Measurements from ENCODE around the gene AHCYL2.

AHCYL2 gene

DNA sequence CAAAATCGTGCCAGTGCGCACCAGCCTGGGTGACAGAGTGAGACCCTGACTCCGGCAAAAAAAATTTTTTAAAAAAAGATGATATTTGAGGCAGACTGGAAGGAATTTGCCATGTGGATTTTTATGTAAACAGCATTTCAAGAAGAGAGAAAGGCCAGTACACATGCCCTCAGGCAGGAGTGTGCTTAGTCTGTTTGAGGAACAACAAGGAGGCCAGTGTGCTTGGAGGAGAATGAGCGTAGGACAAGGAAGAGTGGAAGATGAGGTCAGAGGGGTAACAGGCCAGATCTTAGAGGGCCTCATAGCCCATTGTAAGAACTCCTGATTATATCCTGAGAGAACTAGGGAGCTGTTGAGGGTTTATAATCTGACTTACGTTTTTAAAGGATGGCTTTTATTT lies 192.2 kb downstream of the AHCYL2 start:
- H3K4me2 ChIP-seq (ENCODE audit: low read depth, low read length, poor library complexity, severe bottlenecking): no peak overlapping the region
- 0 out of 2 replicates have a peak, but pooled peaks cover 4% of the 10 kb centered on the region for H3K9me3 ChIP-seq (ENCODE audit: insufficient read depth, low read length)
- H3K4me3 ChIP-seq (ENCODE audit: insufficient read depth, low read length, poor library complexity, severe bottlenecking): no peak overlapping the region
- no peaks in the 10 kb centered on the region for H3K9me2 ChIP-seq (replicated peaks; ENCODE audit: insufficient read depth, low read length)
- no peak overlapping the region for H2AFZ ChIP-seq (ENCODE audit: low read depth, low read length, severe bottlenecking)
- no peaks in the 10 kb centered on the region for H3K79me2 ChIP-seq (ENCODE audit: insufficient read depth, low read length)
- no peak overlapping the region for H3K27ac ChIP-seq (ENCODE audit: low read depth, low read length)
- H4K20me1 ChIP-seq (ENCODE audit: low read depth, low read length): no peaks in the 10 kb centered on the region
- H3K9ac ChIP-seq (ENCODE audit: low read length): no peak overlapping the region
- H3K36me3 ChIP-seq (ENCODE audit: low read length): no peaks in the 10 kb centered on the region
- no peak for TF ChIP-seq EZH2phosphoT487 (conservative IDR thresholded peaks at IDR 0.05; ENCODE audit: low read length)
- TF ChIP-seq, protein P1, sequence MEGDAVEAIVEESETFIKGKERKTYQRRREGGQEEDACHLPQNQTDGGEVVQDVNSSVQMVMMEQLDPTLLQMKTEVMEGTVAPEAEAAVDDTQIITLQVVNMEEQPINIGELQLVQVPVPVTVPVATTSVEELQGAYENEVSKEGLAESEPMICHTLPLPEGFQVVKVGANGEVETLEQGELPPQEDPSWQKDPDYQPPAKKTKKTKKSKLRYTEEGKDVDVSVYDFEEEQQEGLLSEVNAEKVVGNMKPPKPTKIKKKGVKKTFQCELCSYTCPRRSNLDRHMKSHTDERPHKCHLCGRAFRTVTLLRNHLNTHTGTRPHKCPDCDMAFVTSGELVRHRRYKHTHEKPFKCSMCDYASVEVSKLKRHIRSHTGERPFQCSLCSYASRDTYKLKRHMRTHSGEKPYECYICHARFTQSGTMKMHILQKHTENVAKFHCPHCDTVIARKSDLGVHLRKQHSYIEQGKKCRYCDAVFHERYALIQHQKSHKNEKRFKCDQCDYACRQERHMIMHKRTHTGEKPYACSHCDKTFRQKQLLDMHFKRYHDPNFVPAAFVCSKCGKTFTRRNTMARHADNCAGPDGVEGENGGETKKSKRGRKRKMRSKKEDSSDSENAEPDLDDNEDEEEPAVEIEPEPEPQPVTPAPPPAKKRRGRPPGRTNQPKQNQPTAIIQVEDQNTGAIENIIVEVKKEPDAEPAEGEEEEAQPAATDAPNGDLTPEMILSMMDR (IDR thresholded peaks at IDR 0.05; ENCODE audit: insufficient read depth, low read length, poor library complexity, severe bottlenecking): no peak
- no peaks in the 10 kb centered on the region for H3F3A ChIP-seq (ENCODE audit: insufficient read depth)
- no peaks in the 10 kb centered on the region for H3K27me3 ChIP-seq (ENCODE audit: low read length)

DNA sequence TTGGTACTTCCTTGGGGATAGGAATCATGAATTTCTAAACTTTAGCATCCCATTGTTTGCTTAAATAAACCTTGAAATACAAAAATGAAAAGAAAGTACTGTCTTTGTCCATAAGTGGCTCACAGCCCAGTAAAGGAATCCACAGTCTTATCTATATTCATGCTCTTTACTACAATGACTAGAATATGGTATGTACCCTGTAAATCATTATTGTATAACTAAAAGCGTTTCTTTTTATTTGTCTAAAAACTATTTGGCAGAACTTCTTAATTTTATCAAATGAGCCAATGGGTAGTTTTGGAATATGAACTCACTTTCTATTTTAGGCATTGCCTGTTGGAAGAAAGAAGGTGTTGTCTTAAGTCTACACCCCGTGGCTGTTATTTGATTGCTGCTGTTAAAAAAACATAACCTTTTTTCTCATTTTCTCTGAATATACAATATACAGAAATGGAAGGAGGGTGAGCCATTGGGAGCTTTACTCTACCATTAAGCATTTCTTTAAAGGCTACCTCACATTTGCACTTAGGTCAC lies 197.0 kb downstream of the AHCYL2 start:
- no peaks in the 10 kb centered on the region for H3K27me3 ChIP-seq (ENCODE audit: low read length)
- no peak overlapping the region for H3K27ac ChIP-seq (ENCODE audit: low read depth, low read length)
- no peak for TF ChIP-seq EZH2phosphoT487 (conservative IDR thresholded peaks at IDR 0.05; ENCODE audit: low read length)
- TF ChIP-seq, protein P1 (IDR thresholded peaks at IDR 0.05; ENCODE audit: insufficient read depth, low read length, poor library complexity, severe bottlenecking): no peak
- no peak overlapping the region for H2AFZ ChIP-seq (ENCODE audit: low read depth, low read length, severe bottlenecking)
- H3K4me3 ChIP-seq (ENCODE audit: insufficient read depth, low read length, poor library complexity, severe bottlenecking): no peak overlapping the region
- H3K79me2 ChIP-seq (ENCODE audit: insufficient read depth, low read length): no peaks in the 10 kb centered on the region
- no peak overlapping the region for H3K4me2 ChIP-seq (ENCODE audit: low read depth, low read length, poor library complexity, severe bottlenecking)
- H3K9ac ChIP-seq (ENCODE audit: low read length): no peak overlapping the region
- no peaks in the 10 kb centered on the region for H4K20me1 ChIP-seq (ENCODE audit: low read depth, low read length)
- H3F3A ChIP-seq (ENCODE audit: insufficient read depth): no peaks in the 10 kb centered on the region
- H3K9me3 ChIP-seq (ENCODE audit: insufficient read depth, low read length): no peaks in the 10 kb centered on the region
- no peaks in the 10 kb centered on the region for H3K36me3 ChIP-seq (ENCODE audit: low read length)
- no peaks in the 10 kb centered on the region for H3K9me2 ChIP-seq (replicated peaks; ENCODE audit: insufficient read depth, low read length)

DNA sequence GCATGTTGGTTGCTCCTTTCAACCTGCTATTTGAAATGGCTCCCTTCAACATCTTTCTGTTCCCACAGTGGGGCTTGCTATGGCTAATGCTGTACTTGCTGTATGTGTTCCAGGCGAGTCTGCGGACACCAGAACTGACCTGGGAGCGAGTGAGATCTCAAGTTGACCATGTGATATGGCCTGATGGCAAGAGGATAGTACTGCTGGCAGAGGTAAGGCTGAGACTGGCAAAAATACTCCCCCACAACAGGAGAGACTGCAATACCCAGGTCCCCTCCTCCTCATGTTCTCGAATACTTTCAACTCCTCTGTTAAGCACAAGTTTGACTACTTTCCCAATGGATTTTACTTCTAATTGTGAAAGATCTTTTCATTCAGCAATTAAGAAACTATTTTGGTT lies 197.9 kb downstream of the AHCYL2 start:
- no peaks in the 10 kb centered on the region for H3K36me3 ChIP-seq (ENCODE audit: low read length)
- no peak overlapping the region for H3K4me2 ChIP-seq (ENCODE audit: low read depth, low read length, poor library complexity, severe bottlenecking)
- H3K9me3 ChIP-seq (ENCODE audit: insufficient read depth, low read length): no peaks in the 10 kb centered on the region
- TF ChIP-seq EZH2phosphoT487 (conservative IDR thresholded peaks at IDR 0.05; ENCODE audit: low read length): no peak
- TF ChIP-seq, protein P1 (IDR thresholded peaks at IDR 0.05; ENCODE audit: insufficient read depth, low read length, poor library complexity, severe bottlenecking): no peak
- H3F3A ChIP-seq (ENCODE audit: insufficient read depth): no peaks in the 10 kb centered on the region
- no peaks in the 10 kb centered on the region for H3K27me3 ChIP-seq (ENCODE audit: low read length)
- no peaks in the 10 kb centered on the region for H4K20me1 ChIP-seq (ENCODE audit: low read depth, low read length)
- H3K9me2 ChIP-seq (replicated peaks; ENCODE audit: insufficient read depth, low read length): no peaks in the 10 kb centered on the region
- H3K9ac ChIP-seq (ENCODE audit: low read length): no peak overlapping the region
- H2AFZ ChIP-seq (ENCODE audit: low read depth, low read length, severe bottlenecking): no peak overlapping the region
- H3K4me3 ChIP-seq (ENCODE audit: insufficient read depth, low read length, poor library complexity, severe bottlenecking): no peak overlapping the region
- no peak overlapping the region for H3K27ac ChIP-seq (ENCODE audit: low read depth, low read length)
- no peaks in the 10 kb centered on the region for H3K79me2 ChIP-seq (ENCODE audit: insufficient read depth, low read length)

Measured in SU-DHL-6 (cell line).